HCT116 (cell line): ENCODE measurements around the gene OR5B21. TPM values are rescaled to one million over a fixed set of nuclear protein-coding genes. Genes with fewer than 3 reads are reported as not detected.

Experiments used
- ATAC-seq: fragments of 200-7000 bp; cut with Tn5 transposase; 2 replicates; pipeline ENCODE4 v1.9.1; 2020; ENCODE audit warnings: mild to moderate bottlenecking, moderate library complexity
- BruUV-seq: library from RNA; stranded (reverse); fragments of 400-500 nt; replicated peaks from 2 replicates; lab custom pipeline; 2021; lab: Mats Ljungman, UMichigan
- CTCF ChIA-PET: fragments of 300-600 bp; sonication (Branson Sonifier 250); formaldehyde crosslinking; loops from one replicate; lab custom pipeline; 2021; ENCODE audit warnings: antibody characterized with exemption; lab: Charles Lee
- POLR2A ChIA-PET: fragments of 300-600, 350-600 bp; sonication (Branson Sonifier 250); formaldehyde crosslinking; loops from one replicate; lab custom pipeline; 2021; ENCODE audit warnings: antibody characterized with exemption; lab: Charles Lee
- RAD21 ChIA-PET, 2 experiments: fragments of 300-600 bp; sonication (Branson Sonifier 250); formaldehyde crosslinking; loops; one replicate each; lab custom pipeline; 2023; ENCODE audit warnings: low total read pairs in 2 of 2; ENCODE audit not compliant: uncharacterized antibody in 2 of 2, unreplicated experiment in 2 of 2, low non-redundant PET in 1 of 2; lab: Charles Lee
- DNase-seq: peaks from one replicate; pipeline ENCODE4 v3.0.0-alpha.2; 2010; ENCODE audit warnings: low read depth, low spot score
- H2AFZ ChIP-seq: fragments of 200-600 bp; shearing (Covaris generic), sonication (generic); 2 replicates; pipeline ENCODE4 v1.6.1; 2017; ENCODE audit warnings: low read depth, mixed run types, mixed read lengths, antibody characterized with exemption, low read length; ENCODE audit not compliant: poor library complexity, severe bottlenecking
- H3K27ac ChIP-seq: 2 replicates; pipeline ENCODE4 v1.5.1; 2012; ENCODE audit warnings: low read depth, low read length
- H3K27me3 ChIP-seq: fragments of 200-600 bp; sonication (generic); 2 replicates; pipeline ENCODE4 v1.6.1; 2016; ENCODE audit warnings: mixed run types, low read length, mixed read lengths; ENCODE audit not compliant: insufficient read depth
- H3K36me3 ChIP-seq, 2 experiments: fragments of 200-500 bp in 1 of 2; fragments of 200-600 bp in 1 of 2; sonication (Bioruptor generic) in 1 of 2; sonication (generic) in 1 of 2; 2 replicates each; pipeline versions ENCODE4 v1.5.1 to v1.6.1; 2014 to 2016; ENCODE audit warnings: low read length in 2 of 2, inconsistent platforms in 1 of 2, mixed read lengths in 1 of 2, mixed run types in 1 of 2; ENCODE audit not compliant: insufficient read depth in 2 of 2, control insufficient read depth in 1 of 2
- H3K4me1 ChIP-seq, 2 experiments: fragments of 200-600 bp in 1 of 2; sonication (generic) in 1 of 2; 2 replicates each; pipeline versions ENCODE4 v1.5.1 to v1.6.1; 2012 to 2017; ENCODE audit warnings: low read length in 2 of 2, inconsistent platforms in 1 of 2, mild to moderate bottlenecking in 1 of 2, mixed read lengths in 1 of 2, mixed run types in 1 of 2, moderate library complexity in 1 of 2; ENCODE audit not compliant: insufficient read depth in 2 of 2, control insufficient read depth in 1 of 2
- H3K4me2 ChIP-seq: fragments of 200-600 bp; sonication (generic); 2 replicates; pipeline ENCODE4 v1.6.1; 2017; ENCODE audit warnings: mixed run types, low read length, mixed read lengths
- H3K4me3 ChIP-seq, 2 experiments: fragments of 200-600 bp in 1 of 2; sonication (generic) in 1 of 2; replicated peaks in 1 of 2; 2 replicates each; pipeline ENCODE4 v1.5.1; 2011 to 2016; ENCODE audit warnings: low read length in 2 of 2, control low read depth in 1 of 2, low read depth in 1 of 2, mild to moderate bottlenecking in 1 of 2, mixed read lengths in 1 of 2, mixed run types in 1 of 2
- H3K79me2 ChIP-seq: fragments of 200-600 bp; sonication (generic); 2 replicates; pipeline ENCODE4 v1.6.1; 2017; ENCODE audit warnings: mild to moderate bottlenecking, mixed run types, low read length, moderate library complexity, mixed read lengths; ENCODE audit not compliant: insufficient read depth
- H3K9ac ChIP-seq: fragments of 200-600 bp; sonication (generic); 2 replicates; pipeline ENCODE4 v1.6.1; 2016; ENCODE audit warnings: low read length, mixed read lengths
- H3K9me2 ChIP-seq: fragments of 200-600 bp; sonication (generic), shearing (Covaris generic); 2 replicates; pipeline ENCODE4 v1.6.1; 2017; ENCODE audit warnings: mixed run types, mild to moderate bottlenecking, moderate library complexity; ENCODE audit not compliant: insufficient read depth
- H3K9me3 ChIP-seq, 2 experiments: fragments of 200-500 bp in 1 of 2; fragments of 200-600 bp in 1 of 2; sonication (Bioruptor generic) in 1 of 2; sonication (generic) in 1 of 2; 2 replicates each; pipeline ENCODE4 v1.6.1; 2014 to 2017; ENCODE audit warnings: low read length in 2 of 2, mixed read lengths in 2 of 2, inconsistent platforms in 1 of 2, low read depth in 1 of 2, mild to moderate bottlenecking in 1 of 2, mixed run types in 1 of 2, moderate library complexity in 1 of 2; ENCODE audit not compliant: control insufficient read depth in 1 of 2, insufficient read depth in 1 of 2
- H4K20me1 ChIP-seq: fragments of 200-600 bp; sonication (generic), shearing (Covaris generic); 2 replicates; pipeline ENCODE4 v1.6.1; 2017; ENCODE audit warnings: mixed run types, mild to moderate bottlenecking, moderate library complexity; ENCODE audit not compliant: insufficient read depth
- ATF3 ChIP-seq: IDR thresholded peaks from 2 replicates; pipeline ENCODE4 v1.6.1; 2012
- CBX3 ChIP-seq: IDR thresholded peaks from 2 replicates; pipeline ENCODE4 v1.6.1; 2012; ENCODE audit warnings: low read depth
- CEBPB ChIP-seq: IDR thresholded peaks from 2 replicates; pipeline ENCODE4 v1.6.1; 2012; ENCODE audit warnings: low read depth
- CTCF ChIP-seq, 3 experiments: fragments of 200-600 bp in 1 of 3; sonication (generic) in 1 of 3; IDR thresholded peaks in 2 of 3; conservative IDR thresholded peaks in 1 of 3; 2 replicates each; pipeline ENCODE4 v1.5.1; 2012 to 2017; ENCODE audit warnings: low read depth in 2 of 3, low read length in 2 of 3, antibody characterized with exemption in 1 of 3, borderline replicate concordance in 1 of 3, control low read depth in 1 of 3, mild to moderate bottlenecking in 1 of 3, mixed read lengths in 1 of 3, mixed run types in 1 of 3, moderate library complexity in 1 of 3; ENCODE audit not compliant: insufficient read depth in 1 of 3
- EGR1 ChIP-seq: IDR thresholded peaks from 2 replicates; pipeline ENCODE4 v1.6.1; 2012; ENCODE audit warnings: low read depth
- ELF1 ChIP-seq: IDR thresholded peaks from 2 replicates; pipeline ENCODE4 v1.6.1; 2012; ENCODE audit warnings: low read depth, borderline replicate concordance
- EZH2 ChIP-seq: fragments of 200-600 bp; sonication (generic); IDR thresholded peaks from 2 replicates; pipeline ENCODE4 v1.6.1; 2017; ENCODE audit warnings: antibody characterized with exemption, mixed run types
- EZH2phosphoT487 ChIP-seq: fragments of 200-600 bp; IDR thresholded peaks from 2 replicates; pipeline ENCODE4 v1.6.1; 2018; ENCODE audit warnings: antibody characterized with exemption, borderline replicate concordance
- MAX ChIP-seq: IDR thresholded peaks from 2 replicates; pipeline ENCODE4 v1.6.1; 2012
- POLR2A ChIP-seq: IDR thresholded peaks from 2 replicates; pipeline ENCODE4 v1.7.0; 2011; ENCODE audit warnings: borderline replicate concordance; ENCODE audit not compliant: insufficient read depth, insufficient read length; ENCODE audit errors: extremely low read depth
- POLR2AphosphoS5 ChIP-seq: IDR thresholded peaks from 2 replicates; pipeline ENCODE4 v1.6.1; 2011; ENCODE audit warnings: mild to moderate bottlenecking, low read depth, low read length, moderate library complexity
- RAD21 ChIP-seq: IDR thresholded peaks from 2 replicates; pipeline ENCODE4 v1.6.1; 2012; ENCODE audit warnings: low read depth, mild to moderate bottlenecking
- REST ChIP-seq: IDR thresholded peaks from 2 replicates; pipeline ENCODE4 v1.6.1; 2012; ENCODE audit warnings: low read depth
- SIN3A ChIP-seq: IDR thresholded peaks from 2 replicates; pipeline ENCODE4 v1.6.1; 2012; ENCODE audit warnings: low read depth
- SP1 ChIP-seq: IDR thresholded peaks from 2 replicates; pipeline ENCODE4 v1.6.1; 2012; ENCODE audit warnings: low read depth
- SRF ChIP-seq: IDR thresholded peaks from 2 replicates; pipeline ENCODE4 v1.6.1; 2012; ENCODE audit warnings: low read depth
- YY1 ChIP-seq: IDR thresholded peaks from 2 replicates; pipeline ENCODE4 v1.6.1; 2011; ENCODE audit warnings: low read length, low read depth, moderate library complexity, mild to moderate bottlenecking; ENCODE audit not compliant: insufficient replicate concordance; ENCODE audit errors: extremely low read depth
- ZBTB33 ChIP-seq: IDR thresholded peaks from 2 replicates; pipeline ENCODE4 v1.6.1; 2011; ENCODE audit warnings: mild to moderate bottlenecking, low read length, moderate library complexity; ENCODE audit not compliant: insufficient replicate concordance; ENCODE audit errors: extremely low read depth
- ZNF274 ChIP-seq: fragments of 200-500 bp; sonication (Bioruptor generic); IDR thresholded peaks from 2 replicates; pipeline ENCODE4 v1.6.1; 2014; ENCODE audit warnings: mild to moderate bottlenecking, low read depth, low read length, inconsistent platforms
- intact Hi-C: fragments of 100-400 bp; cut with micrococcal nuclease; formaldehyde crosslinking; loops from 2 replicates; pipeline ENCODE4 v1.10.0; 2022
- total RNA-seq: library from RNA; stranded (reverse); gene quantifications from one replicate; pipeline ENCODE4 v1.2.1, GENCODE V29; 2021; ENCODE audit not compliant: unreplicated experiment

Gene OR5B21
- total RNA-seq, 1 experiment from 2014 or later, result not detected

GRCh38 chr11:58505849-58506248, 2.1 kb downstream of the OR5B21 start:
- CTCF ChIA-PET, result interaction anchor here (1.1 to 1.3 kb wide), 2 partner anchors 18 to 1158 kb away, joined by 3 to 4 read pairs; no protein-coding TSS in a partner anchor
- POLR2A ChIA-PET, result no interaction called here
- DNase-seq (no peak), ATAC-seq (no peak)
- Histone ChIP-seq H3K79me2 (no peaks in the 10 kb centered on the region), H3K9me2 (no peaks in the 10 kb centered on the region), H2AFZ (no peak overlapping the region), H3K4me1 (no peaks in the 10 kb centered on the region), H3K4me3 (no peak overlapping the region), H3K27ac (no peak overlapping the region), H3K27me3 (0 out of 2 replicates have a peak, but pooled peaks cover 10% of the 10 kb centered on the region), H3K36me3 (no peaks in the 10 kb centered on the region), H3K9me3 (no peaks in the 10 kb centered on the region), H3K4me2 (no peak overlapping the region), H3K9ac (no peak overlapping the region), H4K20me1 (no peaks in the 10 kb centered on the region)
- intact Hi-C loops, result no loop called here
- BruUV-seq, result no TSS peak
- TF ChIP-seq POLR2A (no peak), EGR1 (no peak), ZNF274 (no peak), SIN3A (no peak), CBX3 (no peak), EZH2phosphoT487 (no peak), POLR2AphosphoS5 (no peak), CTCF (IDR thresholded peaks at IDR 0.05 in 2 of 3, conservative IDR thresholded peaks at IDR 0.05 in 1 of 3; ENCODE audit: borderline replicate concordance in 1 of 3, insufficient read depth in 1 of 3, low read depth in 2 of 3, low read length in 2 of 3) (no peak), ATF3 (no peak), CEBPB (no peak), REST (no peak), EZH2 (no peak), ELF1 (no peak), RAD21 (no peak), YY1 (no peak), SRF (no peak), MAX (no peak), ZBTB33 (no peak), SP1 (no peak)
- RAD21 ChIA-PET, result no interaction called here
